Activated naive CD4-positive, alpha-beta T cell treated with anti-CD3 and anti-CD28 coated beads, Interleukin-2, amount 10 ng/mL, durations not matched to agents 7 days and 5 days (primary cell): ENCODE data around the gene PIGU.
"Not testable (repeated sequence)": the region's sequence is repeated elsewhere in the genome, so short reads cannot be mapped to it uniquely, and the experiment has no call there.

Source experiments
- CTCF ChIA-PET: fragments of 350-600 bp; sonication (Branson Sonifier 250); formaldehyde crosslinking; loops from one replicate; lab custom pipeline; 2021; ENCODE audit warnings: antibody characterized with exemption; lab: Charles Lee
- DNase-seq: peaks from one replicate; pipeline ENCODE4 v3.0.0-alpha.2; 2020
- H3K27ac Mint-ChIP-seq: one replicate; pipeline ENCODE4 v1.8.0; 2021; ENCODE audit warnings: mild to moderate bottlenecking, moderate library complexity, mixed read lengths
- H3K27me3 Mint-ChIP-seq: one replicate; pipeline ENCODE4 v1.8.0; 2021; ENCODE audit warnings: mild to moderate bottlenecking, mixed read lengths
- H3K36me3 Mint-ChIP-seq: one replicate; pipeline ENCODE4 v1.8.0; 2021; ENCODE audit warnings: mixed read lengths
- H3K4me1 Mint-ChIP-seq: one replicate; pipeline ENCODE4 v1.8.0; 2021; ENCODE audit warnings: mixed read lengths
- H3K4me3 Mint-ChIP-seq: one replicate; pipeline ENCODE4 v1.8.0; 2021; ENCODE audit warnings: mild to moderate bottlenecking, moderate library complexity, mixed read lengths
- H3K9me3 Mint-ChIP-seq: one replicate; pipeline ENCODE4 v1.8.0; 2021; ENCODE audit warnings: mixed read lengths

The PIGU gene

DNA sequence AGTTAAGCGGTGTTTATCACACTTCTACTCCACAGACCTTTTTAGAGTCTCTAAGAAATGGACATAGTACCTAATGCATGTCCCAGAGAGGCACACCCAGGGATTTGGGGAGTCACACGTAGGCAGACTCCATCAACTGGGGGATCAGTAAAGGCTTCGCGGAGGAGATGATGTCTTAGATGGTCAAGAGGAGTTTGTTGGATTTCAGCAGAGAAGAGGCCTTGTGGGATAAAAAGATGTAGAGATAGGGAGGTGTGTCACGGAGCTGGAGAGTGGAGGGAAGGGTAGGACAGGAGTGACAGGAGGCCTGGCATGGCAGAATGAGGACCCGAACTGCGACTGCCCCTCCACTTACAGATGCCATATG is 151.6 kb downstream of the PIGU start:
- H3K36me3 Mint-ChIP-seq = peaks cover 36% of the 10 kb centered on the region
- CTCF ChIA-PET = interaction anchor here (12.3 kb wide), 1 partner anchor 213 kb away, joined by 142 read pairs; no protein-coding TSS in a partner anchor

GRCh38 chr20:34524426-34524825 is 152.5 kb downstream of the PIGU start:
- Mint-ChIP-seq H3K27me3 (no peaks in the 10 kb centered on the region), H3K9me3 (no peaks in the 10 kb centered on the region), H3K4me3 (no peak overlapping the region), H3K27ac (no peak overlapping the region), H3K36me3 (peaks cover 36% of the 10 kb centered on the region), H3K4me1 (peaks cover 11% of the 10 kb centered on the region)
- CTCF ChIA-PET = interaction anchor here (12.3 kb wide), 1 partner anchor 212 kb away, joined by 142 read pairs; no protein-coding TSS in a partner anchor
- no peak for DNase-seq

More for the DNA sequence above, 151.6 kb downstream of the PIGU start:
- Mint-ChIP-seq H3K27ac (no peak overlapping the region), H3K4me1 (peaks cover 9% of the 10 kb centered on the region), H3K27me3 (no peaks in the 10 kb centered on the region), H3K9me3 (no peaks in the 10 kb centered on the region), H3K4me3 (no peak overlapping the region)
- DNase-seq = no peak

GRCh38 chr20:34522969-34523871 is 153.7 kb downstream of the PIGU start:
- Mint-ChIP-seq H3K36me3 (peaks cover 27% of the 10 kb centered on the region), H3K27me3 (no peaks in the 10 kb centered on the region), H3K4me1 (peaks cover 18% of the 10 kb centered on the region), H3K9me3 (no peaks in the 10 kb centered on the region), H3K4me3 (no peak overlapping the region), H3K27ac (no peak overlapping the region)
- peak; percentile 71 for DNase-seq
- CTCF ChIA-PET = interaction anchor here (0.6 to 12.3 kb wide), 9 partner anchors 35 to 333 kb away, joined by 3 to 142 read pairs (median 3); partner anchors contain the start of gene MAP1LC3A

GRCh38 chr20:34519841-34520240 is 157.1 kb downstream of the PIGU start:
- H3K9me3 Mint-ChIP-seq, DNase-seq, H3K4me3 Mint-ChIP-seq, H3K27me3 Mint-ChIP-seq: not testable (repeated sequence)
- H3K27ac Mint-ChIP-seq = peak overlapping the region; percentile 45
- CTCF ChIA-PET = interaction anchor here (12.3 kb wide), 1 partner anchor 207 kb away, joined by 142 read pairs; no protein-coding TSS in a partner anchor
- peaks cover 11% of the 10 kb centered on the region for H3K36me3 Mint-ChIP-seq
- H3K4me1 Mint-ChIP-seq = peaks cover 27% of the 10 kb centered on the region

- DNase-seq, H3K27ac Mint-ChIP-seq, H3K4me3 Mint-ChIP-seq, H3K9me3 Mint-ChIP-seq, H3K27me3 Mint-ChIP-seq: not testable (repeated sequence)
- CTCF ChIA-PET = interaction anchor here (12.3 kb wide), 1 partner anchor 206 kb away, joined by 142 read pairs; no protein-coding TSS in a partner anchor
- Mint-ChIP-seq H3K36me3 (peaks cover 11% of the 10 kb centered on the region), H3K4me1 (peaks cover 33% of the 10 kb centered on the region)
Observed at GRCh38 chr20:34518863-34519262, 158.0 kb downstream of the PIGU start.

- no peak for DNase-seq
- H3K36me3 Mint-ChIP-seq = peaks cover 10% of the 10 kb centered on the region
- CTCF ChIA-PET = interaction anchor here (0.6 to 12.3 kb wide), 8 partner anchors 13 to 327 kb away, joined by 3 to 142 read pairs (median 3); no protein-coding TSS in a partner anchor
Observed at GRCh38 chr20:34517114-34517505, 159.8 kb downstream of the PIGU start.

DNA sequence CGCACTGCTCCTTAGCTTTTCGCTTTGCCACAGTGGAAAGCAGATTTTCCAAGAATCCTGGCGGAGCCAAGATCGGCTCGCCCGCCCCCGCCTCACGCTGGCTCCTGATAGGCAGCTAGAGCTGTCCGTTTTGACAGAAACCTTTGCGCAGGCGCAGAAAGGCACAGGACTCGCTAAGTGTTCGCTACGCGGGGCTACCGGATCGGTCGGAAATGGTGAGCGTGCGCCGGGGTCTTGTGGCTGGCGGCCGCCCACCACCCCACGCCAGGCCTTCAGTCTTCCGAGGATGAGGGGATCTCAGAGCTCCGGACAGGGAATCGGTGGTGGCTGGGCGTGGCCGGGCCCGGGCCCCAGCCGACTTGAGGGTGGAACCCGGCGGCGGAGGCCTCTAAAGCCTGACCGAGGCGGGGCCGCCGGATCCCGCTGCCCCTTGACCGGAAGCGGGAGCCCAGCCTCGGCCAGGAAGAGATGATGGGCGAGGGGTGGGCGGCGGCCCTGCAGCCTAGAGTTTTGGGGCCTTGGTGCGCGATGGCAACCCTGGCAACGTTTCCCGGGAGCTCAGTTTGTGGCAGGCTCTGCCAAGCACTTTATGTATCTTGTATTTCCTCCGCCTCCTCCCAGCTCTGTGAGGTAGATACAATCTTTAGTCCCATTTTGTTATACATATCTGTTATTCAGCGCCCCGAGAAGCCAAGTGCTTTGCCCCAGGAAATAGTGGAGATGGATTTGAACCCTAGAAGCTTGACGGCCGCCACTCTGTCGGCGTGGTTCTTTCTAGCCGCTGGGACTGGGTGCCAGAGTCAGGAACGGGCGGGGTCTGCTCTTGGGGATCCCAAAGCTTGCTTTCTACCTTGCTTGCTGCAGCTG is 160.4 kb downstream of the PIGU start, which contains the start of gene DYNLRB1:
DYNLRB1 (plus strand) TSS at position 176 of the 867 bp plus-strand sequence; CDS start at position 213, 37 bp downstream.
- Mint-ChIP-seq H3K36me3 (peaks cover 7% of the 10 kb centered on the region), H3K27ac (peak within 1 kb of the TSS; percentile 98), H3K27me3 (peaks cover 4% of the 10 kb centered on the region), H3K9me3 (no peaks in the 10 kb centered on the region), H3K4me3 (peak within 1 kb of the TSS; percentile 94), H3K4me1 (peaks cover 28% of the 10 kb centered on the region)
- CTCF ChIA-PET = interaction anchor here (0.6 to 12.3 kb wide), 9 partner anchors 14 to 326 kb away, joined by 3 to 142 read pairs (median 3); no protein-coding TSS in a partner anchor
- peak; percentile 97 for DNase-seq

More at GRCh38 chr20:34517114-34517505, 159.8 kb downstream of the PIGU start:
- H3K4me3 Mint-ChIP-seq = peak overlapping the region; percentile 94
- H3K27ac Mint-ChIP-seq = peak overlapping the region; percentile 98
- peaks cover 31% of the 10 kb centered on the region for H3K4me1 Mint-ChIP-seq
- H3K27me3 Mint-ChIP-seq = peaks cover 4% of the 10 kb centered on the region
- H3K9me3 Mint-ChIP-seq = no peaks in the 10 kb centered on the region

DNA sequence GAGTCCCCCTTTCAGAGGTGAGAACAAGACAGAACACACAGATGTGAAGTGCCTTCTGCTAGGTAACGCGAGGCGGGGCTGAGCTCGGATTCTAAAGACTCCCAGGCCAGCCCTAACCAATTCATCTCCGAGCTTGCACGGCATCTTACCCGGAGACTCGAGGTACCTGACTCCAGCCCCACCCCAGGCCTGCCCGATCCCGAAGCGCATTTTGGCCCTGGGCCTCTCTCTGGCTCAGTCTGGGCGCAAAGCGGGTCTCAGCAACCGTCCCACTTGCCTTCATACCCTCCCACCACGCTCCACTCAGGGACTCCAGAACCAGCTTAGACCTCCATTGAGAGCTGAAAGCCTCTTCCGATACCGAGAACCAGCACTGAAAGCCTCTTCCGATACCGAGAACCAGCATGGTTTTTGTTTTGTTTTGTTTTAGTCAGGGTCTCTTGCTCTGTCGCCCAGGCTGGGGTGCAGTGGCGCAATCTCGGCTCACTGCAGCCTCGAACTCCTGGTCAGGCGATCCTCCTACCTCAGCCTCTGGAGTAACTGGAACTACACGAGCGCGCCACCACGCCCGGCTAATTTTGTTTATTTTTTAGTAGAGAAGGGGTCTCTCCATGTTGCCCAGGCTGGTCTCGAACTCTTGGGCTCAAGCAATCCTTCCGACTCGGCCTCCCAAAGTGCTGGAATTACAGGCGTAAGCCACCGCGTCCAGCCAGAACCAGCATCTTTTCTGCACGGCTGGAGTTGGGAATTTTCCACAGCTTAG is 161.2 kb downstream of the PIGU start:
- Mint-ChIP-seq H3K27ac (peak overlapping the region; percentile 98), H3K36me3 (peaks cover 7% of the 10 kb centered on the region), H3K9me3 (no peaks in the 10 kb centered on the region), H3K4me3 (peak overlapping the region; percentile 94), H3K4me1 (peaks cover 28% of the 10 kb centered on the region), H3K27me3 (peaks cover 4% of the 10 kb centered on the region)
- CTCF ChIA-PET = interaction anchor here (0.5 to 12.3 kb wide), 7 partner anchors 28 to 341 kb away, joined by 3 to 142 read pairs (median 3); no protein-coding TSS in a partner anchor
- peak; percentile 83 for DNase-seq

DNA sequence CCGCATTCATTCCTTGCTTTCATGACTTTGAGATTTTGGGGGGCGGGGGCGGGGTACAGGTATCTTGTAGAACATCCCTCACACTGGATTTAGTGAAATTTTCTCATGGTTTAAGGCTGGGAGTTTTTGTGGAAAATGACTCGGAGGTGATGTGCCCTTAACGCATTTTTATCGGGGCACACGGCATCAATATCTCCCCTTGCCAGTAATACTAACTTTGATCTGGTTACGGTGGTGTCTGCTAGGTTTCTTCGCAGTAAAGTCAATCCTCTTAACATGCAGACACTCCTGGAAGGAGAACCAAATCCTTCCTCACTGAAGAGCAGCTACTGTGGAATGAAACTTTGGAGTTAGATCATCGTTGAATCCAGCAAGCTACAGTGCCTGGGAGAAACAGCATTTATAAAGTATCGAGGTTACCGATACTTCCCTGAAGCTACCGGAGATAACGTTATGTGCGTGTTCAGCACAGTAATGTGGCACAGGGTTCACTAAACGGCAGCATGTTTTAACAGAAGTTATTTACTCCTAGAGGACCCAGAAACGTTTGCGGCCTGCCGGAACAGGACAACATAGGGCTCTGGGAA is 161.9 kb downstream of the PIGU start:
- DNase-seq = no peak
- peaks cover 27% of the 10 kb centered on the region for H3K4me1 Mint-ChIP-seq

DNA sequence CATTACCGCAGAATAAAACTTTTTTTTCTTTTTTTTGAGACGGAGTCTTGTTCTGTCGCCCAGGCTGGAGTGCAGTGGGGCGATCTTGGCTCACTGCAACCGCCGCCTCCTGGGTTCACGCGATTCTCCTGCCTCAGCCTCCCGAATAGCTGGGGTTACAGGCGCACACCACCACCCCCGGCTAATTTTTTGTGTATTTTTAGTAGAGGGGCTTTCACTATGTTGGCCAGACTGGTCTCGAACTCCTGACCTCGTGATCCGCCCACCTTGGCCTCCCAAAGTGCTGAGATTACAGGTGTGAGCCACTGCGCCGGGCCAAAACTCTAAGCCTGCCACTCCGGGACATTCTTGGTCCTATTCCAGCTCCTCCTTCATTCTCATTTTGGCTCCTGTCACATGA is 162.9 kb downstream of the PIGU start:
- Mint-ChIP-seq H3K27ac (peak overlapping the region; percentile 68), H3K4me1 (peaks cover 26% of the 10 kb centered on the region)
- not testable (repeated sequence) for H3K9me3 Mint-ChIP-seq, H3K36me3 Mint-ChIP-seq, H3K27me3 Mint-ChIP-seq, H3K4me3 Mint-ChIP-seq, DNase-seq
- CTCF ChIA-PET = interaction anchor here (0.7 to 12.3 kb wide), 3 partner anchors 72 to 256 kb away, joined by 3 to 142 read pairs (median 3); no protein-coding TSS in a partner anchor

More for the DNA sequence above, 161.9 kb downstream of the PIGU start:
- Mint-ChIP-seq H3K9me3 (no peaks in the 10 kb centered on the region), H3K27me3 (peaks cover 4% of the 10 kb centered on the region), H3K36me3 (peaks cover 5% of the 10 kb centered on the region), H3K27ac (peak overlapping the region; percentile 98), H3K4me3 (peak overlapping the region; percentile 94)
- CTCF ChIA-PET = interaction anchor here (0.5 to 12.3 kb wide), 8 partner anchors 28 to 324 kb away, joined by 3 to 142 read pairs (median 3); no protein-coding TSS in a partner anchor

DNA sequence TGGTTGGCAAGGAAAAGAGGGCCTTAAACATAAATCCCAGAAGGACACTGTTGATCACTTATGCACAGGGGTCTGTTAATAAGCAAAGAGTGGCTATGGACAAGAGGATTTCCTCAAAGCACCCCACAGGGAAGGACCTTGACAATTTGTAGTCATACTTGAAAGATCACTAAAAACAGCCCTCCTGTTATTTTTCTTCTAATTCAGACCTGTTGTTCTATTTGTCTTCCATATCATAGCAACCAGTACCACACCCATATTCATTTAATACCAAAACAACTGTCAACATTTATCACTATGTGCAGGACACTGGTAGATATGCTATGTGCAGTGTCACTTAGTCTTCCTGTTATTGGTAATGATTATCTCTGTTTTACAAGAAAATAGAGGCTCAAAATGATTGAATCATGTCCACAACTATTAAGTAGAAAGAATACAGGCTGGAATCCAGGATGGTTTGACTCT is 163.9 kb downstream of the PIGU start:
- peaks cover 4% of the 10 kb centered on the region for H3K27me3 Mint-ChIP-seq
- CTCF ChIA-PET = interaction anchor here (1.3 to 1.5 kb wide), 2 partner anchors 200 to 322 kb away, joined by 4 to 6 read pairs; no protein-coding TSS in a partner anchor
- no peak overlapping the region for H3K4me3 Mint-ChIP-seq
- no peaks in the 10 kb centered on the region for H3K9me3 Mint-ChIP-seq
- DNase-seq = no peak
- H3K27ac Mint-ChIP-seq = peak overlapping the region; percentile 25
- H3K36me3 Mint-ChIP-seq = peaks cover 11% of the 10 kb centered on the region
- H3K4me1 Mint-ChIP-seq = peaks cover 17% of the 10 kb centered on the region

DNA sequence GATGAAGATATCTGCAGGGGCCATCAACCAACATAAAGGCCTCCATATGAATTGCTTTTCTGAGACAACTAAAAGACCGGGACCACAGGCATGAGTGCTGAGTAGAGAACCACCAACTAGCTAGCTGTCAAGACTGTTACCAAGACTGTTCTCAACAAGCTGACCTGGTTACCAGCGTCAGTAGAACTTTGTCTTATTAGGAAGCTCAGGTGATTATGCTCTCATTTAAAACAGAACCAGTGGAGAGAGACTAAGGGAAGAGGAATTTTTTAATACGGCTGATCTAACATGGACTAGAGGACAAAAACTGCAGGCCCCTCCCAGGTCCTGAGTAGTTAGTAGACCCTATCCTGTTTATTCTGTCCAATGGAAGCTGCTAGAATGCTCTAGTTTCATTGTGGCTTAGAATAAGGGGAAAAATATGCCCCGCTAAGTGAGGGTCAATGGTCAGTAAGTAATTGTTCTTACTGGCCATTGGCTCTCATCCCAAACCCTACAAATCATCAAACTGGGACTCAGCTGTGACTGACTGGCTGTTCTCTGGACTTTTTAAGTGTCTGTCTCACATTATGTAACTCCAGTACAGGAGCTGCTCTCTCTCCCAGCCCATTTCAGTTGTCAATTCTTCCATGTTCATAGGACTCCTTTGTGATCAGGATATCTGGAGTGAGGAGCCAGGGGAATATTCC is 164.5 kb downstream of the PIGU start:
- CTCF ChIA-PET = interaction anchor here (1.3 to 1.5 kb wide), 2 partner anchors 200 to 322 kb away, joined by 4 to 6 read pairs; no protein-coding TSS in a partner anchor
- no peak for DNase-seq
- Mint-ChIP-seq H3K4me1 (peaks cover 14% of the 10 kb centered on the region), H3K9me3 (no peaks in the 10 kb centered on the region), H3K27me3 (peaks cover 4% of the 10 kb centered on the region), H3K36me3 (peaks cover 13% of the 10 kb centered on the region), H3K4me3 (no peak overlapping the region), H3K27ac (no peak overlapping the region)
